ENCODE measurements around the gene RHEX. TPM values are rescaled to one million over a fixed set of nuclear protein-coding genes. Genes with fewer than 3 reads are reported as not detected.

Gene RHEX
- total and polyA plus RNA-seq, 2 experiments from 2014 or later, result not detected

DNA sequence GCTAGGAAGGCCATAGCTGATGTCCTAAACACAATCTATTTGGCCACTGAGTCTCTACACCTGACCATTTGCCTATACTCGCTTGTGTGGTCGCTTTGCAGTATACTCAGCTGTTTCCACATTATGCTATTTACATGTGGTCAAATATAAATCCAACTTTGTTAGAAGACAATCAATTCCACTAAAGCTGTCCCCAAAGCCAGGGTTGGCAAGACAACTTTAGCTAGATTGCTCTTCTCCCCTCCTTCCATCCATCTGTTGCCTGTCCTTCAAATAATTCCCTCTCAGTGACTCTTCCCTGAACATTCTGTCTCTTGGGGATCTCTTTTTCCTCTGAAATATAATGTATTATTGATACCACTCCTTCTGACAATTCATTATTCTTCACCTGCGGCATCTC is 34.1 kb downstream of the RHEX start:
- no peak for DNase-seq
- H3K9me2 ChIP-seq (ENCODE audit: insufficient read depth), result no peaks in the 10 kb centered on the region
- no peak overlapping the region for H3K27ac ChIP-seq
- in situ Hi-C loops (cut with MboI), result no loop called here
- no peaks in the 10 kb centered on the region for H3F3A ChIP-seq (ENCODE audit: insufficient read depth)
- TF ChIP-seq EZH2phosphoT487 (IDR thresholded peaks at IDR 0.05; ENCODE audit: insufficient read depth, low read depth) (no peak), EZH2 (IDR thresholded peaks at IDR 0.05; ENCODE audit: insufficient read depth, poor library complexity, severe bottlenecking) (no peak)
- H3K79me2 ChIP-seq (ENCODE audit: insufficient read depth), result no peaks in the 10 kb centered on the region
- WGBS, 2 experiments (ENCODE audit: low coverage in 1 of 2, low lambda C conversion rate in 2 of 2, missing lambda C conversion rate in 2 of 2), result 79 to 87% methylated on average over 3 of the region's 3 CpGs
- no peak overlapping the region for H3K4me3 ChIP-seq
- no peak overlapping the region for H3K9ac ChIP-seq
- no peak overlapping the region for H3K4me2 ChIP-seq (ENCODE audit: unreplicated experiment)
- H4K20me1 ChIP-seq (ENCODE audit: insufficient read depth), result no peaks in the 10 kb centered on the region
- no peaks in the 10 kb centered on the region for H3K36me3 ChIP-seq (ENCODE audit: low read depth)
- H3K4me1 ChIP-seq (ENCODE audit: insufficient read depth), result no peaks in the 10 kb centered on the region
- no peaks in the 10 kb centered on the region for H3K9me3 ChIP-seq (ENCODE audit: low read depth)
- H2AFZ ChIP-seq, result no peak overlapping the region
- H3K27me3 ChIP-seq (replicated peaks; ENCODE audit: insufficient read depth), result peaks cover 10% of the 10 kb centered on the region; the same call in 1 of the 2 replicates

- Histone ChIP-seq H2AFZ (no peak overlapping the region), H3F3A (ENCODE audit: insufficient read depth) (no peaks in the 10 kb centered on the region), H3K9me2 (ENCODE audit: insufficient read depth) (no peaks in the 10 kb centered on the region), H3K27ac (no peak overlapping the region), H3K9me3 (ENCODE audit: low read depth) (no peaks in the 10 kb centered on the region), H3K9ac (no peak overlapping the region), H3K79me2 (ENCODE audit: insufficient read depth) (no peaks in the 10 kb centered on the region), H3K36me3 (ENCODE audit: low read depth) (no peaks in the 10 kb centered on the region), H3K4me2 (ENCODE audit: unreplicated experiment) (no peak overlapping the region), H4K20me1 (ENCODE audit: insufficient read depth) (no peaks in the 10 kb centered on the region), H3K4me1 (ENCODE audit: insufficient read depth) (no peaks in the 10 kb centered on the region), H3K4me3 (no peak overlapping the region), H3K27me3 (replicated peaks; ENCODE audit: insufficient read depth) (peaks cover 14% of the 10 kb centered on the region; the same call in 1 of the 2 replicates)
- 53 to 60% methylated on average over 3 of the region's 3 CpGs for whole genome bisulfite sequencing, 2 experiments (ENCODE audit: low coverage in 1 of 2, low lambda C conversion rate in 2 of 2, missing lambda C conversion rate in 2 of 2)
- in situ Hi-C loops (cut with MboI), result no loop called here
- TF ChIP-seq EZH2 (IDR thresholded peaks at IDR 0.05; ENCODE audit: insufficient read depth, poor library complexity, severe bottlenecking), result no peak
- TF ChIP-seq EZH2phosphoT487 (IDR thresholded peaks at IDR 0.05; ENCODE audit: insufficient read depth, low read depth), result no peak
- DNase-seq, result no peak
Observed at GRCh38 chr1:206089341-206089740, 36.4 kb downstream of the RHEX start.

DNA sequence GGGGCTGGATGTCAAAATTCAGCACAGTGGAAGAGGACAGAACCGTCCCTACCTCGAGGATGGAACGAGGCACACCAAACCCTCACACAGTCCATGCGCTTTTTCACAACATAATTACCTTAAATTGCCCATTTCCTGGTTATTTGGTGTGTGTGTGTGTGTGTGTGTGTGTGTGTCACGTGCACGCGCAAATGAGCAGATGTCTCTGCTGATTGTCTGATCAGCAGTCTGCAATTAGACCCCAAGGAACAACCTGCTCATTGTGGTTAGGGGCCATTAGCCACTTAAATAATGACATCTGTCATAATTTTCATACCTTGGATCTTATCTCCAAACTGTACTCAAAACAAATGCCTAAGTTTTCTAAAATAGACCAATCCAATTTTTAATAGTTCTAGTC is 41.1 kb downstream of the RHEX start:
- Histone ChIP-seq H3K27ac (no peak overlapping the region), H2AFZ (no peak overlapping the region), H3F3A (ENCODE audit: insufficient read depth) (no peaks in the 10 kb centered on the region), H3K9me2 (ENCODE audit: insufficient read depth) (no peaks in the 10 kb centered on the region), H3K4me1 (ENCODE audit: insufficient read depth) (no peaks in the 10 kb centered on the region), H3K9ac (no peak overlapping the region), H3K36me3 (ENCODE audit: low read depth) (no peaks in the 10 kb centered on the region), H3K27me3 (replicated peaks; ENCODE audit: insufficient read depth) (peaks cover 24% of the 10 kb centered on the region), H3K79me2 (ENCODE audit: insufficient read depth) (no peaks in the 10 kb centered on the region), H4K20me1 (ENCODE audit: insufficient read depth) (no peaks in the 10 kb centered on the region), H3K4me3 (no peak overlapping the region), H3K4me2 (ENCODE audit: unreplicated experiment) (no peak overlapping the region), H3K9me3 (ENCODE audit: low read depth) (no peaks in the 10 kb centered on the region)
- 62% methylated on average over 7 of the region's 7 CpGs for WGBS, 2 experiments (ENCODE audit: low coverage in 1 of 2, low lambda C conversion rate in 2 of 2, missing lambda C conversion rate in 2 of 2)
- no peak for DNase-seq
- in situ Hi-C loops (cut with MboI), result no loop called here
- TF ChIP-seq EZH2 (IDR thresholded peaks at IDR 0.05; ENCODE audit: insufficient read depth, poor library complexity, severe bottlenecking) (no peak), EZH2phosphoT487 (IDR thresholded peaks at IDR 0.05; ENCODE audit: insufficient read depth, low read depth) (no peak)

GRCh38 chr1:206097381-206097780 is 44.4 kb downstream of the RHEX start:
- 55 to 68% methylated on average over 3 of the region's 3 CpGs for WGBS, 2 experiments (ENCODE audit: low coverage in 1 of 2, low lambda C conversion rate in 2 of 2, missing lambda C conversion rate in 2 of 2)
- peaks cover 51% of the 10 kb centered on the region for H3K27me3 ChIP-seq (replicated peaks; ENCODE audit: insufficient read depth)

More at GRCh38 chr1:206097381-206097780, 44.4 kb downstream of the RHEX start:
- H4K20me1 ChIP-seq (ENCODE audit: insufficient read depth), result no peaks in the 10 kb centered on the region
- in situ Hi-C loops (cut with MboI), result no loop called here
- no peaks in the 10 kb centered on the region for H3K9me3 ChIP-seq (ENCODE audit: low read depth)
- no peak overlapping the region for H3K9ac ChIP-seq
- no peak overlapping the region for H2AFZ ChIP-seq
- TF ChIP-seq EZH2phosphoT487 (IDR thresholded peaks at IDR 0.05; ENCODE audit: insufficient read depth, low read depth) (no peak), EZH2 (IDR thresholded peaks at IDR 0.05; ENCODE audit: insufficient read depth, poor library complexity, severe bottlenecking) (no peak)
- H3K4me1 ChIP-seq (ENCODE audit: insufficient read depth), result no peaks in the 10 kb centered on the region
- H3K9me2 ChIP-seq (ENCODE audit: insufficient read depth), result no peaks in the 10 kb centered on the region
- H3K4me3 ChIP-seq, result no peak overlapping the region
- no peaks in the 10 kb centered on the region for H3K36me3 ChIP-seq (ENCODE audit: low read depth)
- no peak for DNase-seq
- no peaks in the 10 kb centered on the region for H3F3A ChIP-seq (ENCODE audit: insufficient read depth)
- no peaks in the 10 kb centered on the region for H3K79me2 ChIP-seq (ENCODE audit: insufficient read depth)
- H3K4me2 ChIP-seq (ENCODE audit: unreplicated experiment), result no peak overlapping the region
- H3K27ac ChIP-seq, result no peak overlapping the region
